ENCODE results near the gene LRIT2. TPM values are rescaled to one million over a fixed set of nuclear protein-coding genes. Genes with fewer than 3 reads are reported as not detected.
A peak's percentile ranks its signal among the peaks of the same experiment; 100 is the strongest.

Gene LRIT2
- total and polyA plus RNA-seq, 9 of the 15 experiments (the other 6 are each of a cell fraction or from before 2014, with no cell fraction given), result not detected

DNA sequence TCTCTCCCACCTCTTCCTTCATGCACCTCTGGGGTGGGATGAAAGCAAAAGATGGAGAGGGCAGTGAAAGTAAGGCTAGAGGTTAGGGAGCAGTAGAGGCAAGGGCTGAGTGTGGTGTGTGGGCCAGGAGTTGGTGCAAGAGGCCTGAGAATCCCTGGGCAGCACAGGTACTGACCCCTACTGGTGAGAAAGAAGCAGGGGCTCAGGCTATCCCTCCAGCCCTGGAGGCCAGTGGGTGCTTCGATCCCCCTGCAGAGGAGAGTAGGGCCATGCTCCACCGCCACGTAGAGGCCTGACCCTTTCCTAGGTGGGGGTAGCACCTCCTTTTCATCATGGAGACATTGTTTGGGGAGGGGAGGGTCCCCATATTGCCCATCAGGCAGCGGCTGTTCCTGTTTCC, 21.2 kb downstream of the LRIT2 start:
- in situ Hi-C loops (cut with MboI), result no loop called here
- POLR2A ChIA-PET, result no interaction called here
- peak; percentile 78 for FAIRE-seq

More for the DNA sequence above, 21.2 kb downstream of the LRIT2 start:
- no TSS peak for BruUV-seq (replicated peaks)
- H3K27ac ChIP-seq (ENCODE audit: extremely low read depth, low read depth, low read length), result no peak overlapping the region
- peaks cover 13 to 15% of the 10 kb centered on the region in 2 experiments; a peak in 4 of 5 replicates for H3K4me1 ChIP-seq (replicated peaks in 1 of 2; ENCODE audit: control insufficient read depth in 2 of 2, insufficient read depth in 2 of 2, low read length in 2 of 2)
- no peaks in the 10 kb centered on the region for H4K20me1 ChIP-seq (replicated peaks; ENCODE audit: control insufficient read depth, insufficient read depth, low read length)
- H3K4me2 ChIP-seq (ENCODE audit: insufficient read depth, low read length), result no peak overlapping the region
- H3K79me2 ChIP-seq (ENCODE audit: control insufficient read depth, insufficient read depth, low read length), result no peaks in the 10 kb centered on the region
- WGBS (ENCODE audit: insufficient coverage, low coverage, missing lambda C conversion rate), result 4% methylated on average over 4 of the region's 4 CpGs
- H3K9me1 ChIP-seq (ENCODE audit: control insufficient read depth, insufficient read depth, low read length), result no peaks in the 10 kb centered on the region
- ATAC-seq (peak; percentile 86), DNase-seq (ENCODE audit: extremely low read depth in 1 of 4, low spot score in 3 of 4) (peak; percentile 55 to 70 (median 69))
- H3K36me3 ChIP-seq (ENCODE audit: control insufficient read depth, insufficient read depth, low read length), result no peaks in the 10 kb centered on the region
- TF ChIP-seq KLF6 (CRISPR knock-in tag; IDR thresholded peaks at IDR 0.05; ENCODE audit: borderline replicate concordance) (no peak), SPI1 (IDR thresholded peaks at IDR 0.05; ENCODE audit: borderline replicate concordance, low read depth, low read length) (no peak), BDP1 (IDR thresholded peaks at IDR 0.05; ENCODE audit: insufficient read depth, insufficient read length) (no peak), ZFP36 (IDR thresholded peaks at IDR 0.05; ENCODE audit: low read depth, low read length, partially characterized antibody) (peak; percentile 8), RAD21 (CRISPR knock-in tag; conservative IDR thresholded peaks at IDR 0.05 in 1 of 2, IDR thresholded peaks at IDR 0.05 in 1 of 2) (peak; percentile 13 to 59; a peak in 2 of 4 replicates), ZSCAN29 (IDR thresholded peaks at IDR 0.05) (no peak), HDAC2 (IDR thresholded peaks at IDR 0.05) (no peak), PHTF2 (CRISPR knock-in tag; IDR thresholded peaks at IDR 0.05) (no peak), TRIM28 (IDR thresholded peaks at IDR 0.05) (no peak), POLR2A (conservative IDR thresholded peaks at IDR 0.05) (no peak)
- TF ChIP-seq, protein P1, sequence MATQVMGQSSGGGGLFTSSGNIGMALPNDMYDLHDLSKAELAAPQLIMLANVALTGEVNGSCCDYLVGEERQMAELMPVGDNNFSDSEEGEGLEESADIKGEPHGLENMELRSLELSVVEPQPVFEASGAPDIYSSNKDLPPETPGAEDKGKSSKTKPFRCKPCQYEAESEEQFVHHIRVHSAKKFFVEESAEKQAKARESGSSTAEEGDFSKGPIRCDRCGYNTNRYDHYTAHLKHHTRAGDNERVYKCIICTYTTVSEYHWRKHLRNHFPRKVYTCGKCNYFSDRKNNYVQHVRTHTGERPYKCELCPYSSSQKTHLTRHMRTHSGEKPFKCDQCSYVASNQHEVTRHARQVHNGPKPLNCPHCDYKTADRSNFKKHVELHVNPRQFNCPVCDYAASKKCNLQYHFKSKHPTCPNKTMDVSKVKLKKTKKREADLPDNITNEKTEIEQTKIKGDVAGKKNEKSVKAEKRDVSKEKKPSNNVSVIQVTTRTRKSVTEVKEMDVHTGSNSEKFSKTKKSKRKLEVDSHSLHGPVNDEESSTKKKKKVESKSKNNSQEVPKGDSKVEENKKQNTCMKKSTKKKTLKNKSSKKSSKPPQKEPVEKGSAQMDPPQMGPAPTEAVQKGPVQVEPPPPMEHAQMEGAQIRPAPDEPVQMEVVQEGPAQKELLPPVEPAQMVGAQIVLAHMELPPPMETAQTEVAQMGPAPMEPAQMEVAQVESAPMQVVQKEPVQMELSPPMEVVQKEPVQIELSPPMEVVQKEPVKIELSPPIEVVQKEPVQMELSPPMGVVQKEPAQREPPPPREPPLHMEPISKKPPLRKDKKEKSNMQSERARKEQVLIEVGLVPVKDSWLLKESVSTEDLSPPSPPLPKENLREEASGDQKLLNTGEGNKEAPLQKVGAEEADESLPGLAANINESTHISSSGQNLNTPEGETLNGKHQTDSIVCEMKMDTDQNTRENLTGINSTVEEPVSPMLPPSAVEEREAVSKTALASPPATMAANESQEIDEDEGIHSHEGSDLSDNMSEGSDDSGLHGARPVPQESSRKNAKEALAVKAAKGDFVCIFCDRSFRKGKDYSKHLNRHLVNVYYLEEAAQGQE (IDR thresholded peaks at IDR 0.05; ENCODE audit: borderline replicate concordance), result peak; percentile 21; the same call in 1 of the 2 replicates
- TF ChIP-seq, protein P1 (CRISPR knock-in tag; IDR thresholded peaks at IDR 0.05; ENCODE audit: low read depth), result no peak
- TF ChIP-seq, protein P2, sequence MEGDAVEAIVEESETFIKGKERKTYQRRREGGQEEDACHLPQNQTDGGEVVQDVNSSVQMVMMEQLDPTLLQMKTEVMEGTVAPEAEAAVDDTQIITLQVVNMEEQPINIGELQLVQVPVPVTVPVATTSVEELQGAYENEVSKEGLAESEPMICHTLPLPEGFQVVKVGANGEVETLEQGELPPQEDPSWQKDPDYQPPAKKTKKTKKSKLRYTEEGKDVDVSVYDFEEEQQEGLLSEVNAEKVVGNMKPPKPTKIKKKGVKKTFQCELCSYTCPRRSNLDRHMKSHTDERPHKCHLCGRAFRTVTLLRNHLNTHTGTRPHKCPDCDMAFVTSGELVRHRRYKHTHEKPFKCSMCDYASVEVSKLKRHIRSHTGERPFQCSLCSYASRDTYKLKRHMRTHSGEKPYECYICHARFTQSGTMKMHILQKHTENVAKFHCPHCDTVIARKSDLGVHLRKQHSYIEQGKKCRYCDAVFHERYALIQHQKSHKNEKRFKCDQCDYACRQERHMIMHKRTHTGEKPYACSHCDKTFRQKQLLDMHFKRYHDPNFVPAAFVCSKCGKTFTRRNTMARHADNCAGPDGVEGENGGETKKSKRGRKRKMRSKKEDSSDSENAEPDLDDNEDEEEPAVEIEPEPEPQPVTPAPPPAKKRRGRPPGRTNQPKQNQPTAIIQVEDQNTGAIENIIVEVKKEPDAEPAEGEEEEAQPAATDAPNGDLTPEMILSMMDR (IDR thresholded peaks at IDR 0.05 in 2 of 3, conservative IDR thresholded peaks at IDR 0.05 in 1 of 3; ENCODE audit: insufficient read depth in 2 of 3, low read depth in 1 of 3, low read length in 3 of 3), result peak; percentile 73 to 78 (median 74)
- H3K27me3 ChIP-seq (ENCODE audit: control insufficient read depth in 2 of 2, insufficient read depth in 2 of 2, low read length in 2 of 2), result peaks cover 9 to 27% of the 10 kb centered on the region in 2 experiments
- no peaks in the 10 kb centered on the region for H3K9me3 ChIP-seq (replicated peaks; ENCODE audit: control insufficient read depth, insufficient read depth, low read depth, low read length)
- no peak overlapping the region for H2AFZ ChIP-seq (ENCODE audit: low read depth, low read length)
- CTCF ChIA-PET (ENCODE audit: low intra/inter-chr PET ratio), result interaction anchor here (0.6 kb wide), 1 partner anchor 9 kb away, joined by 3 read pairs; no protein-coding TSS in a partner anchor
- intact Hi-C loops (cut with micrococcal nuclease), result loop anchor here (2.0 kb wide), 1 partner anchor 55 kb away; no protein-coding TSS in a partner anchor
- no peak overlapping the region for H3K4me3 ChIP-seq
- no peak overlapping the region for H3K9ac ChIP-seq (ENCODE audit: insufficient read depth in 1 of 2, low read depth in 2 of 2, low read length in 2 of 2)

Measured in K562 (cell line).